ENCODE measurements around the gene PLXDC2. TPM values are rescaled to one million over a fixed set of nuclear protein-coding genes. Genes with fewer than 3 reads are reported as not detected.

PLXDC2 gene
- total RNA-seq, 2 experiments from 2014 or later = not detected

DNA sequence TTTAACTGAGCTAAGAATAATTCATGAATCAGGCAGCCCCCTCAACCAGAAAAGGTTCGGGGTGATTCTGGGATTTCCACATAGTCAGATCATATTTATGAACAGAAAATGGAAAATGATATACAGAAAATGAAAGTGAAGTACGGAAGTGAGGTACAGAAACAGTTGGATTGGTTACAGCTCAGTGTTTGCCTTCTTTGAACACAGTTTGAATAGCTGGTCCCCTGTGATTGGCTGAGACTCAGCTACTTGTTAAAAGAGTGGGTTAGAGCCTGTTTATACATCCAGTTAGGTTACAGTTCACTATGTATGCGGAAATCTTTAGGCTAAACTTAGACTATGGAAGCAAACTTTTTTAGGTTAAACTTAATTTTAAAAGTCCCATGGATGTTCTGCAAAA, 511.7 kb downstream of the PLXDC2 start:
- ATAC-seq (no peak), DNase-seq (no peak)
- no peak overlapping the region for H3K4me3 Mint-ChIP-seq
- no peaks in the 10 kb centered on the region for H3K4me1 Mint-ChIP-seq (ENCODE audit: low read depth)
- H3K9me3 Mint-ChIP-seq = peaks cover 14% of the 10 kb centered on the region
- intact Hi-C loops (cut with micrococcal nuclease) = no loop called here
- ChIA-PET CTCF (no interaction called here), POLR2A (no interaction called here)
- H3K36me3 Mint-ChIP-seq (ENCODE audit: low read depth) = no peaks in the 10 kb centered on the region
- H3K27ac Mint-ChIP-seq = no peak overlapping the region
- no peaks in the 10 kb centered on the region for H3K27me3 Mint-ChIP-seq
- TF ChIP-seq, protein P1, sequence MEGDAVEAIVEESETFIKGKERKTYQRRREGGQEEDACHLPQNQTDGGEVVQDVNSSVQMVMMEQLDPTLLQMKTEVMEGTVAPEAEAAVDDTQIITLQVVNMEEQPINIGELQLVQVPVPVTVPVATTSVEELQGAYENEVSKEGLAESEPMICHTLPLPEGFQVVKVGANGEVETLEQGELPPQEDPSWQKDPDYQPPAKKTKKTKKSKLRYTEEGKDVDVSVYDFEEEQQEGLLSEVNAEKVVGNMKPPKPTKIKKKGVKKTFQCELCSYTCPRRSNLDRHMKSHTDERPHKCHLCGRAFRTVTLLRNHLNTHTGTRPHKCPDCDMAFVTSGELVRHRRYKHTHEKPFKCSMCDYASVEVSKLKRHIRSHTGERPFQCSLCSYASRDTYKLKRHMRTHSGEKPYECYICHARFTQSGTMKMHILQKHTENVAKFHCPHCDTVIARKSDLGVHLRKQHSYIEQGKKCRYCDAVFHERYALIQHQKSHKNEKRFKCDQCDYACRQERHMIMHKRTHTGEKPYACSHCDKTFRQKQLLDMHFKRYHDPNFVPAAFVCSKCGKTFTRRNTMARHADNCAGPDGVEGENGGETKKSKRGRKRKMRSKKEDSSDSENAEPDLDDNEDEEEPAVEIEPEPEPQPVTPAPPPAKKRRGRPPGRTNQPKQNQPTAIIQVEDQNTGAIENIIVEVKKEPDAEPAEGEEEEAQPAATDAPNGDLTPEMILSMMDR (IDR thresholded peaks at IDR 0.05) = no peak

DNA sequence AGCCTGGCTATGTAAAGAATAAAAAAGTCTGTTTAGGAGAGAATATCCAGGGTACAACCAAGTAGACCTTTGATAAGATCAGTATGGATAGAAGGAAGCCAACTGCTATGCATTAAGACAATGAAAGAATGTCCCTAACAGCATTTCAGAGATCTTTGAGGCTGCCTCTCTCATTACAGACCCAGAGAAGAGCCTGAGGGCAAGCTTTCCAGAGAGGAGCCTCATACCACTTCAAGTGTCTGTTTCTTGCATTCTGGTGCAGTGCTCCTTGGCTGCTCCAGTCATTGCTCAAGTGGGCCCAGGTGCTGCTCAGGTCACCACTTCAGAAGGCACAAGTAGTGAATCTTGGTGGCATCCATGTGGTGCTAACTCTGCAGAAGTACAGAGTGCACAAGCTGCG, 514.0 kb downstream of the PLXDC2 start:
- no peaks in the 10 kb centered on the region for H3K4me1 Mint-ChIP-seq (ENCODE audit: low read depth)
- POLR2A ChIA-PET = no interaction called here
- H3K27ac Mint-ChIP-seq = no peak overlapping the region
- intact Hi-C loops (cut with micrococcal nuclease) = no loop called here
- no peaks in the 10 kb centered on the region for H3K36me3 Mint-ChIP-seq (ENCODE audit: low read depth)
- TF ChIP-seq, protein P1 (IDR thresholded peaks at IDR 0.05) = no peak
- CTCF ChIA-PET = no interaction called here
- DNase-seq = no peak
- no peak overlapping the region for H3K4me3 Mint-ChIP-seq
- no peaks in the 10 kb centered on the region for H3K27me3 Mint-ChIP-seq
- no peak for ATAC-seq
- H3K9me3 Mint-ChIP-seq = peaks cover 18% of the 10 kb centered on the region

DNA sequence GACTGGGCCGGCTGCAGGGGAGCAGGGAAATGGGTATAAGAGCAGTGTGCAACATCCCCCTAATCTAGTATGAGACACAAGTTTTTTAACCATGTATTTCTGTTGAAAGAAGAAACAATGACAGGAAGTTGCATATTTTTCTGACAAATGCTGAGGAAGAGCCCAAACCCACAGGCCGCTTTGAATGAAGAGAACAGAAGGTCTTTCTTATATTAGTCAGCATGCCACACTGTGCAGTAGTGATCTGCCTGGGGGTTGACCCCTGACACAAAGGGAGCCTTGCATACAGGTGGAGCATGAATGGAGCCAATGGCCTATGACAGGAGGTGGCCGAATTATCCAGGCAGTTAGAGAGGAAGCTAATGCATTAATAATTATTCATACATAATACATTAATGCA, 518.3 kb downstream of the PLXDC2 start:
- Mint-ChIP-seq H3K36me3 (ENCODE audit: low read depth) (no peaks in the 10 kb centered on the region), H3K9me3 (peaks cover 15% of the 10 kb centered on the region), H3K4me3 (no peak overlapping the region), H3K4me1 (ENCODE audit: low read depth) (no peaks in the 10 kb centered on the region), H3K27ac (no peak overlapping the region), H3K27me3 (no peaks in the 10 kb centered on the region)
- intact Hi-C loops (cut with micrococcal nuclease) = no loop called here
- DNase-seq (no peak), ATAC-seq (no peak)
- POLR2A ChIA-PET = no interaction called here
- CTCF ChIA-PET = no interaction called here
- TF ChIP-seq, protein P1 (IDR thresholded peaks at IDR 0.05) = no peak
